Measurements from ENCODE around the gene SRL.

The SRL gene

DNA sequence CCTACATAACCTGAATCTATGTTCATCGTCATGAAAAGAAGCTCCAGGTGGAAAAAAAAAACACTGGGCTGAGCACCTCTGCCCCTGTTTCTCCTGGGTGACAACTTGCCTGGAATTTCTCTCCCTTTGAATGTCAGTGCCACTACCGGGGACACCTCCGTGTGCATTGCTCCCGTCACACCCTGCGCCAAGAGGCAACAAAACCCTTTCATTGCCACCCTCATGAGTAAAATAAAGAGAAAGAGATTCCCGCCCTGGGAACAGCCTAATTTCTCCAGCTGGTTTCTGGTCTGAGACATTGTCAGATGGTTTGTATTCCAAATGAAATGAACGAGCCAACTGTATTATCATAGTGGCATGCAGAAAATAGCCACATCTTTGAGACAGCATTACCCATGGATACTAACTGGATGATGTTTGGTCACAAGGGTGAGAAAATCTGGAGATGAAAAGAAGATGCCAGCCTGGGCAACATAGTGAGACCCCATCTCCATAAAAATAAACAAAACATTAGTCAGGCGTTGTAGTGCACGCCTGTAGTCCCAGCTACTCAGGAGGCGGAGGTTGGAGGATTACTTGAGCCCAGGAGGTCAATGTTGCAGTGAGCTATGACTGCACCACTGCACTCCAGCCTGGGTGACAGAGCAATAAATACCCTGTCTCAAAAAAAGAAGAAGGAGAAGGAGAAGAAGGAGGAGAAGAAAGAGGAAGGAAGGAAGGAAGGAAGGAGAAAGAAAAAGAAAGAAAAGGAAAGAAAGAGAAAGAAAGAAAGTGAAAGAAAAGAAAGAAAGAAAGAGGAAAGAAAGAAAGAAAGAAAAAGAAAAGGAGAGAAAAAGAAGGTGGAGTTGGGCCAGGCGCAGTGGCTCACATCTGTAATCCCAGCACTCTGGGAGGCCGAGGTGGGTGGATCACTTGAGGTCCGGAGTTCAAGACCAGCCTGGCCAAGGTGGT is 83.5 kb downstream of the SRL start:
- TF ChIP-seq GATA2 (IDR thresholded peaks at IDR 0.05; ENCODE audit: low read depth, low read length) (no peak), GATA3 (IDR thresholded peaks at IDR 0.05; ENCODE audit: low read depth, low read length) (no peak)

DNA sequence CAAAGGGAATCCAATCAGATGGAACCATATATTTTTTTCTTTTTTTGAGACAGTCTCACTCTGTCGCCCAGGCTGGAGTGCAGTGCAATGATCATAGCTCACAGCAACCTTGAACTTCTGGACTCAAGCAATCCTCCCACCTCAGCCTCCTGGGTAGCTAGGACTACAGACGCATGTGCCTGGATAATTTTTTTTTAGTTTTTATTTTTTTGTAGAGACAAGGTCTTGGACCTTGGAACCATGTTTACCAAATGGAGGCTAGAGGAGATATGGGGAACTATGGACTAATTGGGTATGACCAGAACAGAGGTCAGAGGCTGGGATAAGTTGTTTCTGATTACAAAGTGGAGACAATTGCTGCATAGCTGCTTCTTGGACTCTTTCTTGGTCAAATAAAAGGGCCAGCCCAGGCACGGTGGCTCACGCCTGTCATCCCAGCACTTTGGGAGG is 84.5 kb downstream of the SRL start:
- TF ChIP-seq GATA2 (IDR thresholded peaks at IDR 0.05; ENCODE audit: low read depth, low read length) (no peak), GATA3 (IDR thresholded peaks at IDR 0.05; ENCODE audit: low read depth, low read length) (no peak)

DNA sequence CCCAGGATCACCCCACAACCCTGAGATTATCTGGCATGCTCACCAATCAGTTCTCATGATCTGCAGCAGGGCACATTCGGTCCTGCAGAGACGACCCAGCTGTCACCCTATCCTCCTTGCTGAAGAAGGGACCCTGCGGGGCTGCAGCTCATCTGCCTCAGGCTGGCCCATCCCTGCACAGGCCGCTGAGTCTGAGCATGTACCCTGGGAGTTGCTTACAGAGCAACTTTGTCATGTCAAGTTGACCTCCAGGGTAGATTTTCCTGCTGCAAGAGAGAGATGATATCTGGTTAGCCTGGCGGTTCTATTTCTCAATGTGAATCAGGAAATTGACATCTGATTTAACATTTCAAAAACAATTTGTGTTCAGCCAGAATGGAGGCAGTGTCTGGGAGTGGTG is 89.6 kb downstream of the SRL start:
- TF ChIP-seq GATA3 (IDR thresholded peaks at IDR 0.05; ENCODE audit: low read depth, low read length) (no peak), GATA2 (IDR thresholded peaks at IDR 0.05; ENCODE audit: low read depth, low read length) (peak; percentile 77)

DNA sequence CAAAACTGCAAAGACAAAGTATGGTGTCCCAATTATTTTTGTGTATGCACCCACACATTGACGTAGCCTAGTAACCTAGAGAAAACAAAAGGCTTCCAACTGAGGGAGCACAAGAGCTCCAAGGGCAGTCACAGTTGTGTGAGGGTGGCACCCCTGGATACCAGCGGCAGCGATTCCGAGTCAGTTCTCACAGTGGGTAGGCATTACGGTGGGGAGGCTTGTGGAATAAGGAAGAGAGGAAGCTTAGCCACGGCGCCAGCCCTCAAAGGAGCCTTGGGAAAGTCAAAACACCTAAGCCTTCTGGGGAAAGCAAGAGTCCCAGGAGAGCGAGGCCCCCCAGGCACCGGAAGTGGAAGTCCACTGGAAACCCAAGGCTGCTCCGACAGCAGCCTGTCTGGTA is 94.6 kb downstream of the SRL start:
- no peak for TF ChIP-seq GATA3 (IDR thresholded peaks at IDR 0.05; ENCODE audit: low read depth, low read length)
- no peak for TF ChIP-seq GATA2 (IDR thresholded peaks at IDR 0.05; ENCODE audit: low read depth, low read length)

DNA sequence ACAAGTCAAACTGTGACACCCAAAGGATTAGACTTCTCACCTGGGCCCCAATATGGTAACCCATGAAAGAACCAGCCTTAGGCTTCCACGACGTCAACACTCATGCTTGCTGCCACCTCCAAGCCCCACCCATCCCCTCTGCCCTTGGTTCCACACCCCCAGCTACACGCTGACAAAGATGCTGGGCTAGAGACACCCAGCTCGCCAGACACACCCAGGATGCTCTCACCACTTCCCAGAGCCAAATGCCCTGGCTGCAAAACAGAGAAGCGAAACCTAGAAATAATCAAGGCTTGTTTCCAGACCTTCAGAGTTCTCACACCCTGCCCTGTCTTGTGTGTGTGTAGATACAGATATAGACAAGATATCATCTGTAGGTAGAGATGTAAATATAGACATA is 99.6 kb downstream of the SRL start:
- TF ChIP-seq GATA2 (IDR thresholded peaks at IDR 0.05; ENCODE audit: low read depth, low read length) (no peak), GATA3 (IDR thresholded peaks at IDR 0.05; ENCODE audit: low read depth, low read length) (no peak)

DNA sequence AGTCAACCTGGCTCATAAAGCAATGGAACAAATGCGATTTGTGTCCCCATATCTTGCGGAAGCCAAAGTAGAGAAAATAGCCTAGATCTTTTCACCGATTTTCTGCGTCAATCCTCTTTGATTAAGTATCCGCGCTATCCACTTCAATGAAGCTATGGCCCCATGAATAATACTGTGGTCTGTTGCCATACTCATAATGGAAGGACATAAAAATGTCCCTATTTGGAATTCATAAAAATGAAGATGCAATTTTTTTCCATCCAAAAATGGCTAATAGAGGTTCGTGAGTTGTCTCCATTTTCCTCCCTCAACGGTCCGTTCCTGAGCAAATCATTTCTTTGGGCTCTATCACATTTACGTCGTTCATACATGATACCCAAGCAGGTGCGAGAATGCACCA is 100.3 kb downstream of the SRL start:
- no peak for TF ChIP-seq GATA3 (IDR thresholded peaks at IDR 0.05; ENCODE audit: low read depth, low read length)

DNA sequence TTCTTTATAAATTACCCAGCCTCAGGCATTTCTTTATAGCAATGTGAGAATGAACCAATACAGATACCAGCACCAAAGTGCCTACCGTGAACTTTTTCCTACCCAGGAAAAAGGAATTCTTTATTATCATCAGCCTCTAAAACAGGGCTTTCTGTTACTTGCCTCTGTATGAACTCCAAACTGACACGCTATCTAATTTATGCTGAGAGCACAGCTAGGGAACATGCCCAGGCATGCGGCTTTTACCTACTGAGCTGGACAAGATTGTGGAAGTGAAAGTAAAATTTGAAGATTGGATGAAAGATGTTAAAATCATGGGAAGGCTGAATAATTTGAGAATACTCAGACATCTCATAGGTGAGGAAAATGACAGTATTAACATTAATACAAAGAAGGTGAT is 101.2 kb downstream of the SRL start:
- TF ChIP-seq GATA2 (IDR thresholded peaks at IDR 0.05; ENCODE audit: low read depth, low read length) (no peak), GATA3 (IDR thresholded peaks at IDR 0.05; ENCODE audit: low read depth, low read length) (no peak)

DNA sequence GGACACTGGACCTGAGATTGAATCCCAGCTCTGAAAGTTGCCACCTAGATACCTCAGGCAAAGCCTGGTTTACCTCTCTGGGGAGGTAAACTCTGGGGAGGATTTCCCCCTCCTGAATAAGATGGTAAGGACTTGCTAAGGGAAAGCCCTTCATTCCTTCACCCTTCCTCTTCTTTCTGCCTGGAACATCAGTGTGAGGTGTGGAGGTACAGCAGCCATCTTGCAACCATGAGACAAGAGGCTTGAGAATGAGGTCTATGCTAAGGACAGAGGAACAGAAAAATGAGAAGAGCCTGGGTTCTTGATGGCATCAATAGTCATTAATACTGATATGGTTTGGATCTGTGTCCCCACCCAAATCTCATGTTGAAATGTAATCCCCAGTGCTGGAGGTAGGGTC is 101.9 kb downstream of the SRL start:
- TF ChIP-seq GATA3 (IDR thresholded peaks at IDR 0.05; ENCODE audit: low read depth, low read length) (no peak), GATA2 (IDR thresholded peaks at IDR 0.05; ENCODE audit: low read depth, low read length) (no peak)

Data from SH-SY5Y (cell line).